NOMO-1 (cell line): ENCODE measurements around the gene TP53AIP1.
"Not testable (repeated sequence)": the region's sequence is repeated elsewhere in the genome, so short reads cannot be mapped to it uniquely, and the experiment has no call there.

Experiments used
- DNase-seq, 2 experiments: peaks; one replicate each; lab custom pipeline; 2025; ENCODE audit not compliant: unreplicated experiment in 2 of 2; lab: John Stamatoyannopoulos, UW

TP53AIP1 gene

DNA sequence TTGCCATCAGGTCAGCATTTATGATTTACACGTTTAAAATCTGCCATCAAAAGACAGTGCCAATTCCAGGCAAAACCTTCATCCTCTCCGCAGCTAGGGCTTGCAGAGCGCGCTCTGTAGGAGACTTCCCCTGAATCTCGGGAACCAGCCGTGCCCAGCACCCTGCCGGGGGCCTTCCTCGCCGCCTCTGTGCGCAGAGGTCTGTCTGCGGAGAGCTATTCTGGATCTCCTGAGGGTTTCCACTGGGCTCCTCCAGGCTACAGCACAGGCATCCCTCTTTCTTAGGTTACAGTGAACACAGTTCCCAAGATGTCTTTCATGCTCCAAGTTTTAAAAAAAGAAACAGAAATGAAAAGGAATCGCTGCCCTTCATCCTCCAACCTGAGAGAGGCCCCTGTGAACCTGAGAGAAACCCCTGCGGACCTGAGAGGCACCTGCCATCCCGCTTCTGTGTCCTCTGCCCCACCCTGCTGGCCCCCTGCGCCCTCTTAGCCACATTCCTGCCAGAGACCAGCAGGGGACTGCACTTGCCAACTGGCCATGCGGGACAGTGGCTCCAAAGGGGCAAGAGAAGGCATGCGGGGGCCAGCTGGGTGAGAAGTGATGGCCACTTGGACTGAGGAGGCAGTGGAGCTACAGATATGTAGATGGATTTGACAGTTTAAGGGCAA lies 16.1 kb downstream of the TP53AIP1 start:
- DNase-seq, result no peak

DNA sequence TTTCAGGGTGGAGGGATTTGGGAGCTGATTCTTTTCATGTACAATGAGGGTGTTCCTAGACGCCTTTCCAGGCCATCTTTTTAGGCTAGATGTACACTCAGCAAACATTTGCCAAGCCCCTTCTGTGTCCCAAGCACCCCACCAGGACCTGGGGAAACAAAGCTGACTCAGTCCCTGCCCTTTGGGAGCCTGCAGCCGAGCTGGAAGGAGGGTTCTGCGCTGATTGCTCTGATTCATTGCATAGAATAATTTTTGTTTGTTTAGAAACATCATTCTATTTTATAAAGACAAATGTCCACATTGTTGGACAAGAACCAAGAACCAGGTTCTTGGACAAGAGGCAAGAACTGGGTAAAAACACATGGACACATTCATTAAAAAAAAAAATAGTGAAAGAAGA lies 16.7 kb downstream of the TP53AIP1 start:
- DNase-seq, result no peak

DNA sequence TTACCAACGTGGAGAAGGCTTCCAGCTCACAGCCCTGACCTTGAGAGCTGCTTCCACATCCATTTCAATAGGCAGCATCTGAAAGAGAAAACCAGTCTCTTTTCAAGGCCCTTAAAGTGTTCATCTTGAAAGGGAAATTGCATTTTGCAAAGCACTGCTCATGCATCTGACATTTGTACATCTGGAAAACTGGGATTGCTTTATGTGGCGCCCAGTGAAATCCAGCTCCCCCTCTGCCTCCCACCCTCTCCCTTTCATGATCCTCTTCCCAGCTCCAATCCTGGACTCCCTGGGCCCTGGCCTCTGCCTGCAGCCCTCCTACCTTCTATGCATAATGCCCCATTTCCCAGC lies 17.4 kb downstream of the TP53AIP1 start:
- DNase-seq, result no peak

- DNase-seq, result no peak
Observed at GRCh38 chr11:128924510-128925249, 18.0 kb downstream of the TP53AIP1 start.

DNA sequence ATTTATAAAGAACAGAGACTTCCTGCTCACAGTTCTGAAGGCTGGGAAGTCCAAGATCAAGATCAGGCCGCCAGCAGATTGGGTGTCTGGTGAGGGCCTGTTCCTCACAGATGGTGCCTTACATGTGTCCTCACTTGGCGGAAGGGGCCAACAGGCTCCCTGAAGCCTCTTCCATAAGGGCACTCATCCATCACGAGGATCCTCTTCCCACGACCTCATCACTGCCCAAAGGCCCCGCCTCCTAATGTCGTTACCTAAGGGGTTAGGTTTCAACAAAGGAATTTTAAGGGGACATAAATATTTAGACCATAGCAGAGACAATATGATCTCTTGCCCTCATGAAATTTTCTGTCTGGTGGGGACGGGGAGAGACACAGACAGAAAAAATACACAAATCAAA lies 18.6 kb downstream of the TP53AIP1 start:
- DNase-seq, result no peak

DNA sequence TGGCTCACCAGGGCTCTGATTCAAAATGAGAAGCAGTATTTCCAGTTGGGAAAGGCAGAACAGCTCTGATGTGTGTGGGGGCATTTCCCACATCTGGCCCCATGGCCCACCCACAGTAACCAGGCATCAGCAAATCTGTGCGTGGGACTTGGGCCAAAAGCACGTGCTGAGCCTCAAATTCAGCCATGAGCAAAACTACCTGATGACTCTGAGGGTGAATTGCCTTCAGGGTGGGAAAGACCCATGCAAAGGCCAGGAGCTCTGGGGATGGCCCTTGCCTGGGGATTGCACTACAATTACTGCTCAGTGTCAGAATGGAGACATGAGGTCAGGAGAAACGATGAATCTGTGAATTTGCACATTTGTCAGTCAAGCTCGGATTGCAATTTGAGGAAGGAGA lies 20.9 kb downstream of the TP53AIP1 start:
- DNase-seq, result no peak

- no peak for DNase-seq
Observed at GRCh38 chr11:128920666-128921065, 22.0 kb downstream of the TP53AIP1 start.

DNA sequence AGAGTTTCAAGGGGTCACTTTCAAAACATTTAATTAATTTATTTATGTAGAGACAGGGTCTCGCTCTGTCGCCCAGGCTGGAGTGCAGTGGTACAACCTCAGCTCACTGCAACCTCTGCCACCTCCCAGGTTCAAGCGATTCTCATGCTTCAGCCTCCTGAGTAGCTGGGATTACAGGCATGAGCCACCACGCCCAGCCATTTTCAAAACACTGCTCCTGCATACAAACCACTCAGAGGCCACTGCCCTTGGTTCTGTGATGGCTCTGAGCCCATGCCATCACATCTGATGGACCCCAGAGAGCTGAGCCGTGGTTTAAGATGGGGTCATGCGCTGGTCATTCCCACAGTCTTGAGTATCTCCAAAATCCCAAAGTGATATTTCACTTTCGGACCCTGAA lies 23.0 kb downstream of the TP53AIP1 start:
- not testable (repeated sequence) for DNase-seq

DNA sequence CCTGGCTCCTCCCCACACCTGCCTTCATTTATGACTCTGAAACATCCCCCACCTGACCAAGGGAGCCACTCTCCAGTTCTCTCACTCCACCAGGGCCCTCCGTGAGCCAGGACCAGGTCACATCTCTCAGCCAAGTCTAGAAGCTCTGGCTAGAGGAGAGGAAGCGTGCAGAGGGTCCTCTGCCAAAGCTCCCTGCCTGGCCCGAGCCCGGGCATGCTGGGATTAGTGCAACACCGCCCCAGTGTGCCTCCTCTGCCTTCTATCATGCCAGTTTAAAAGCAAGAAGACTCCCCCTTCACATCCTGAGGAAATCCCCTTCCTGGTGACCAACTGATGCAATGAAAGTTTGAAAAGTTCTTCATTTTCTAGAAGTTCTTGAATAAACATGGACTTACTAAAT lies 23.5 kb downstream of the TP53AIP1 start:
- no peak for DNase-seq

- DNase-seq, result no peak
Observed at GRCh38 chr11:128917144-128917724, 25.4 kb downstream of the TP53AIP1 start.

DNA sequence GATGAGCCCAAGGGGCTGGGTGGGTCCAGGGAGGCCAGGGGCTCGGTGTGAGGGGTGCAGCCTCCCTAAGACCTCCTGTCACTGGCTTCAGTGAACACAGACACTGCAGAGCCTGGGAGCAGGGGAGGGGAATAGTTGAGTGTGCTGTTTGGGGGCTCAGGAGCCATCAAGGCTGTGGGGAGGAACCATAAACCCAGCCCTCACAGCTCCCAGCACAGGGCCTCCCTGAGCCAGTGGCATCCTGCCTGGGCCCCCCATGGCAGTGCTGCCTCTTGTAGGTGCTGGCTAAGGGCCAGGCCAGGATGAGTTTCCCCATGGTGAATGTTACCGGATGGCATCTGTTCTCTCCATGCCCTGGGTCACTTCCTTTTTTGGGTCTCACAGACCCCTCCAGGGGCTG lies 26.0 kb downstream of the TP53AIP1 start:
- no peak for DNase-seq

GRCh38 chr11:128916037-128916572 lies 26.6 kb downstream of the TP53AIP1 start:
- no peak for DNase-seq

GRCh38 chr11:128915149-128915521 lies 27.5 kb downstream of the TP53AIP1 start:
- no peak for DNase-seq

- DNase-seq, result no peak
Observed at GRCh38 chr11:128914216-128915148, 28.2 kb downstream of the TP53AIP1 start.

- no peak for DNase-seq
Observed at GRCh38 chr11:128913806-128914205, 28.9 kb downstream of the TP53AIP1 start.

GRCh38 chr11:128911701-128912100 lies 31.0 kb downstream of the TP53AIP1 start:
- DNase-seq, result no peak

DNA sequence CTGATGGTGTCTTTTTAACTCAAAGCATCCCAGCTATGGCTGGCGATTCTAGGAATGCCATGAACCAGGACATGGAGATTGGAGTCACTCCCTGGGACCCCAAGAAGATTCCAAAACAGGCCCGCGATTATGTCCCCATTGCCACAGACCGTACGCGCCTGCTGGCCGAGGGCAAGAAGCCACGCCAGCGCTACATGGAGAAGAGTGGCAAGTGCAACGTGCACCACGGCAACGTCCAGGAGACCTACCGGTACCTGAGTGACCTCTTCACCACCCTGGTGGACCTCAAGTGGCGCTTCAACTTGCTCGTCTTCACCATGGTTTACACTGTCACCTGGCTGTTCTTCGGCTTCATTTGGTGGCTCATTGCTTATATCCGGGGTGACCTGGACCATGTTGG lies 31.4 kb downstream of the TP53AIP1 start:
- DNase-seq, result no peak

- DNase-seq, result no peak
Observed at GRCh38 chr11:128910576-128910975, 32.1 kb downstream of the TP53AIP1 start.

DNA sequence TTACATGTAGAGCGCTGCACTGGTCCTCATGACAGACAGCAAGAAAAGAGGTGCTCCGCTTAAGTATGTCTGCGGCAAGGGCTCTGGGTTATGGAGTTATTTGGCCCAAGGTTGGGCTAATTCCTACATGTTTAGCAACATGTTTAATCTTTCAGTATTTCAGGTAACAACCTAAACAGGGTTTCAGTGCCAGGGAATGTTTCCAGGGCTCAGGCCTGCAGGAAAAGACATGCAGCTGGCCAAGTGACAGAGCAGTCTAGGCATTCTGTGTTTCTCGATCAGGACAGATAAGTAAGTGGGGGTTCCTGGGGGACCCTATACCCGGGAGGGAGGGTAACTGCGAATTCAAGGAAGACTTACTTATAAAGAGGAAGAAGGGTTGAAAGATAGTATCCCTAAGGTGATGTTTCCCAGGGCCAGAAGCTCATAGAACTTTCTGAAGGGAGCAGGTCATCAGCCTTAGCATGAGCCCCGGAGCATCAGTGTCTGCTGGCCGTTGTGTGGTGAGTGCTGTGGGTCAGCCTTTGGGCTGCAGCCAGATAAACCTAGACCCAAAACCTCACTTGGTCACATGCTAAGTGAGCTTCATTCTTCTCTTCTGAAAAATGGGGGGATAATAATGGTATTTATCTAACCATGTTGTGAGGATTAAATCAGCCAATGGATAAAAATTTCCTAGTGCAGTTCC lies 33.1 kb downstream of the TP53AIP1 start:
- no peak for DNase-seq
